Gastrocnemius medialis (tissue), 4 donors: Measurements from ENCODE around the gene SLC33A1. TPM values are rescaled to one million over a fixed set of nuclear protein-coding genes. Genes with fewer than 3 reads are reported as not detected.
A peak's percentile ranks its signal among the peaks of the same experiment; 100 is the strongest.

ENCODE experiments used
- ATAC-seq, 2 donors: fragments of 150-250 bp; one replicate each; pipeline ENCODE4 v1.9.1; 2016
- DNase-seq, 2 donors: peaks; one replicate each; pipeline ENCODE4 v3.0.0-alpha.2; 2019
- H3K27ac ChIP-seq, 4 donors: fragments of 200-600 bp; sonication (generic); 1 replicate in 1 of 4; 2 replicates in 3 of 4; pipeline ENCODE4 v1.5.1; 2016 to 2018; ENCODE audit warnings: mild to moderate bottlenecking in 2 of 4, moderate library complexity in 1 of 4
- H3K27me3 ChIP-seq, 3 donors: fragments of 200-600 bp; sonication (generic) in 2 of 3; 1 replicate in 1 of 3; 2 replicates in 2 of 3; pipeline versions ENCODE4 v1.5.1 to v1.6.0; 2016 to 2019; ENCODE audit warnings: mild to moderate bottlenecking in 1 of 3, moderate library complexity in 1 of 3
- H3K36me3 ChIP-seq, 2 donors: fragments of 200-600 bp; sonication (generic) in 1 of 2; one replicate each; pipeline ENCODE4 v1.5.1; 2017 to 2018
- H3K4me1 ChIP-seq, 2 donors: fragments of 200-600 bp; sonication (generic) in 1 of 2; one replicate each; pipeline ENCODE4 v1.5.1; 2016 to 2017; ENCODE audit warnings: mild to moderate bottlenecking in 2 of 2
- H3K4me3 ChIP-seq, 4 donors: fragments of 200-600 bp; sonication (generic) in 3 of 4; 1 replicate in 1 of 4; 2 replicates in 3 of 4; pipeline ENCODE4 v1.5.1; 2016 to 2019; ENCODE audit warnings: mild to moderate bottlenecking in 2 of 4
- H3K9me3 ChIP-seq, 3 donors: fragments of 200-600 bp; sonication (generic) in 2 of 3; 1 replicate in 1 of 3; 2 replicates in 2 of 3; pipeline ENCODE4 v1.5.1; 2016 to 2019
- POLR2A ChIP-seq, 2 donors: fragments of 450-650 bp; IDR thresholded peaks; one replicate each; pipeline ENCODE4 v1.6.1; 2017; ENCODE audit warnings: antibody characterized with exemption in 2 of 2, mild to moderate bottlenecking in 2 of 2, moderate library complexity in 2 of 2
- in situ Hi-C, 4 donors: fragments of 200-750 bp; cut with MboI; loops; one replicate each; pipeline versions ENCODE4 v1.15.0 to v1.8.0; 2017; ENCODE audit warnings: low sequenced_read_pairs in 4 of 4
- intact Hi-C: fragments of 100-400 bp; cut with DNase I; formaldehyde crosslinking; loops from one replicate; pipeline ENCODE4 v1.15.1; 2023; ENCODE audit warnings: low total_unique reads
- total RNA-seq, 4 donors: library from RNA; depleted of rRNA; stranded (reverse); fragments of >200 nt; gene quantifications; one replicate each; pipeline versions ENCODE4 v1.1.0 to v1.2.3, GENCODE V29; 2016
- TF ChIP-seq, protein P1 (sequence below), 5 experiments: fragments of 450-650 bp in 3 of 5; fragments of 200-600 bp in 2 of 5; sonication (generic) in 2 of 5; IDR thresholded peaks in 4 of 5; conservative IDR thresholded peaks in 1 of 5; 1 replicate in 4 of 5; 2 replicates in 1 of 5; pipeline ENCODE4 v1.5.1; 2016 to 2019; ENCODE audit warnings: antibody characterized with exemption in 5 of 5, mild to moderate bottlenecking in 3 of 5, moderate library complexity in 3 of 5

The SLC33A1 gene
- total RNA-seq, 4 donors from 2014 or later, result 7.0 to 9.3 (median 8.2) TPM

GRCh38 chr3:155809181-155809580 lies 45.0 kb downstream of the SLC33A1 start:
- no peak overlapping the region for H3K27ac ChIP-seq
- no peaks in the 10 kb centered on the region for H3K36me3 ChIP-seq
- no peaks in the 10 kb centered on the region for H3K9me3 ChIP-seq
- no peak overlapping the region for H3K4me3 ChIP-seq
- ATAC-seq, result no peak
- TF ChIP-seq POLR2A (IDR thresholded peaks at IDR 0.05), result no peak
- TF ChIP-seq, protein P1, sequence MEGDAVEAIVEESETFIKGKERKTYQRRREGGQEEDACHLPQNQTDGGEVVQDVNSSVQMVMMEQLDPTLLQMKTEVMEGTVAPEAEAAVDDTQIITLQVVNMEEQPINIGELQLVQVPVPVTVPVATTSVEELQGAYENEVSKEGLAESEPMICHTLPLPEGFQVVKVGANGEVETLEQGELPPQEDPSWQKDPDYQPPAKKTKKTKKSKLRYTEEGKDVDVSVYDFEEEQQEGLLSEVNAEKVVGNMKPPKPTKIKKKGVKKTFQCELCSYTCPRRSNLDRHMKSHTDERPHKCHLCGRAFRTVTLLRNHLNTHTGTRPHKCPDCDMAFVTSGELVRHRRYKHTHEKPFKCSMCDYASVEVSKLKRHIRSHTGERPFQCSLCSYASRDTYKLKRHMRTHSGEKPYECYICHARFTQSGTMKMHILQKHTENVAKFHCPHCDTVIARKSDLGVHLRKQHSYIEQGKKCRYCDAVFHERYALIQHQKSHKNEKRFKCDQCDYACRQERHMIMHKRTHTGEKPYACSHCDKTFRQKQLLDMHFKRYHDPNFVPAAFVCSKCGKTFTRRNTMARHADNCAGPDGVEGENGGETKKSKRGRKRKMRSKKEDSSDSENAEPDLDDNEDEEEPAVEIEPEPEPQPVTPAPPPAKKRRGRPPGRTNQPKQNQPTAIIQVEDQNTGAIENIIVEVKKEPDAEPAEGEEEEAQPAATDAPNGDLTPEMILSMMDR (IDR thresholded peaks at IDR 0.05 in 4 of 5, conservative IDR thresholded peaks at IDR 0.05 in 1 of 5), result no peak
- in situ Hi-C loops (loop anchor here in 2 of 4 donors (10.0 kb wide), 1 partner anchor 56 kb away; no protein-coding TSS in a partner anchor), intact Hi-C loops (loop anchor here (5.0 kb wide), 1 partner anchor 43 kb away; the partner anchor contains the start of gene SLC33A1)
- H3K4me1 ChIP-seq, result no peaks in the 10 kb centered on the region
- no peak for DNase-seq
- no peaks in the 10 kb centered on the region for H3K27me3 ChIP-seq

DNA sequence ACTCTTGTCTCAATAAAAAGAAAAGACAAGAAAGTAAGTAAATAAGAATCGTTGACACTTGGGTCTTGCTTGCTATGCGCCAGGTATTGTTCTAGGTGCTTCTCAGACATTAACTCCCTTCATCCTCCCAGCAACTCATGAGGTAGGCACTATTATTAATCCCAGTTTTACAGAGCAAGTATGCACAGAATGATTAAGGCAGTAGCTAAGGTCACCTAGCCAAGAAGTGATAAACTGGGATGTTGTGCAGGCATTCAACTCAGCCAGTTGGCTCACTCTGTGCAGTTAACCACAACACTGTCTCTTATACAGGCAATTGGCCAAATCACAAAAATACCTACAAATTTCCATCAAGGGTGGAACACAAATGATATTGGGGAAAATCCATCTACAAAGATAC lies 46.4 kb downstream of the SLC33A1 start:
- intact Hi-C loops (loop anchor here (5.0 kb wide), 1 partner anchor 44 kb away; the partner anchor contains the start of gene SLC33A1), in situ Hi-C loops (loop anchor here in 2 of 4 donors (10.0 kb wide), 1 partner anchor 57 kb away; no protein-coding TSS in a partner anchor)
- ATAC-seq (no peak), DNase-seq (no peak)
- Histone ChIP-seq H3K36me3 (no peaks in the 10 kb centered on the region), H3K4me1 (no peaks in the 10 kb centered on the region), H3K27ac (no peak overlapping the region), H3K27me3 (no peaks in the 10 kb centered on the region), H3K4me3 (no peak overlapping the region), H3K9me3 (no peaks in the 10 kb centered on the region)
- TF ChIP-seq, protein P1 (IDR thresholded peaks at IDR 0.05 in 4 of 5, conservative IDR thresholded peaks at IDR 0.05 in 1 of 5), result no peak
- TF ChIP-seq POLR2A (IDR thresholded peaks at IDR 0.05), result no peak

GRCh38 chr3:155805802-155806618 lies 48.2 kb downstream of the SLC33A1 start, which contains the start of gene C3orf33:
Gene C3orf33, minus strand, starts transcription at chr3:155806278. Its CDS starts 26 bp downstream, at chr3:155806252.
- H3K27me3 ChIP-seq, result no peaks in the 10 kb centered on the region
- in situ Hi-C loops (loop anchor here in 2 of 4 donors (10.0 kb wide), 1 partner anchor 59 kb away; no protein-coding TSS in a partner anchor), intact Hi-C loops (loop anchor here (1.0 to 5.0 kb wide), 2 partner anchors 46 to 64 kb away; partner anchors contain the start of genes GMPS and SLC33A1)

DNA sequence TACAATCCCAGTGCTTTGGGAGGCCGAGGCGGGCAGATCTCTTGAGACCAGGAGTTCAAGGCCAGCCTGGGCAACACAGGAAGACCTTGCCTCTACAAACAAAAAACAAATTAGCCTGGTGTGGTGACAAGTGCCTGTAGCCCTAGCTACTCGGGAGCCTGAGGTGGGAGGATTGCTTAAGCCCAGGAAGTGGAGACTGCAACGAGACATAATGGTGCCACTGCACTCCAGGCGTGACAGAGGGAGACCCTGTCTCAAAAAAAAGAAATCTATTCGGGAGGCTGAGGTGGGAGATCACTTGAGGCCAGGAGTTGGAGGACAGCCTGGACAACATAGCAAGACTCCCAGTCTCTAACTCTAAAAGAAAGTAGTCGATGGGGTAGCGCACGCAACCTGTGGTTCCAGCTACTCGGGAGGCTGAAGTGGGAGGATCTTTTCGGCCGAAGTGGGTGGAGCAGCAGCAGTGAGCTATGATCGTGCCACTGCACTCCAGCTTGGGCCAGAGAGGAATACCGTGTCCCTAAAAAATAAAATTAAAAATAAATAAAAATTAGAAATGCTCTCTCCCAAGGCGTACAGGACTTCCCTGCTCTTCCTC lies 48.9 kb downstream of the SLC33A1 start:
- TF ChIP-seq POLR2A (IDR thresholded peaks at IDR 0.05), result no peak
- TF ChIP-seq, protein P1 (IDR thresholded peaks at IDR 0.05 in 4 of 5, conservative IDR thresholded peaks at IDR 0.05 in 1 of 5), result no peak
- peak; percentile 49 to 54 for ATAC-seq
- peak in 1 of 2 donors; percentile 15 for DNase-seq
- peak overlapping the region; percentile 77 to 99 (median 80) for H3K4me3 ChIP-seq
- H3K36me3 ChIP-seq, result no peaks in the 10 kb centered on the region
- H3K27ac ChIP-seq, result peak overlapping the region; percentile 81 to 92 (median 88)
- H3K9me3 ChIP-seq, result no peaks in the 10 kb centered on the region
- in situ Hi-C loops (loop anchor here in 2 of 4 donors (10.0 kb wide), 1 partner anchor 59 kb away; no protein-coding TSS in a partner anchor), intact Hi-C loops (loop anchor here (5.0 kb wide), 1 partner anchor 47 kb away; the partner anchor contains the start of gene SLC33A1)
- no peaks in the 10 kb centered on the region for H3K4me1 ChIP-seq
- H3K27me3 ChIP-seq, result no peaks in the 10 kb centered on the region

More at GRCh38 chr3:155805802-155806618, 48.2 kb downstream of the SLC33A1 start, which contains the start of gene C3orf33:
- no peak for TF ChIP-seq POLR2A (IDR thresholded peaks at IDR 0.05)
- TF ChIP-seq, protein P1 (IDR thresholded peaks at IDR 0.05 in 4 of 5, conservative IDR thresholded peaks at IDR 0.05 in 1 of 5), result peak; percentile 77 to 90 (median 83)
- ATAC-seq (peak; percentile 88), DNase-seq (peak; percentile 20 to 45)
- Histone ChIP-seq H3K4me3 (peak within 1 kb of the TSS; percentile 77 to 99 (median 80)), H3K9me3 (no peaks in the 10 kb centered on the region), H3K27ac (peak within 1 kb of the TSS; percentile 81 to 92 (median 88)), H3K4me1 (no peaks in the 10 kb centered on the region), H3K36me3 (no peaks in the 10 kb centered on the region)
